Nephron progenitor cell (in vitro differentiated cells): ENCODE results near the gene STIM1.

ENCODE experiments used
- DNase-seq: peaks from one replicate; pipeline ENCODE4 v3.0.0; 2021
- H3K27ac Mint-ChIP-seq: 2 replicates; pipeline ENCODE4 v1.8.0; 2021; ENCODE audit warnings: mild to moderate bottlenecking, moderate library complexity, mixed read lengths
- H3K27me3 Mint-ChIP-seq: 2 replicates; pipeline ENCODE4 v1.8.0; 2021; ENCODE audit warnings: mild to moderate bottlenecking, low read depth, mixed read lengths; ENCODE audit not compliant: poor library complexity
- H3K36me3 Mint-ChIP-seq: 2 replicates; pipeline ENCODE4 v1.8.0; 2021; ENCODE audit warnings: low read depth, mixed read lengths
- H3K4me1 Mint-ChIP-seq: 2 replicates; pipeline ENCODE4 v1.8.0; 2021; ENCODE audit warnings: mixed read lengths
- H3K4me3 Mint-ChIP-seq: 2 replicates; pipeline ENCODE4 v1.8.0; 2021; ENCODE audit warnings: mild to moderate bottlenecking, moderate library complexity, mixed read lengths
- H3K9me3 Mint-ChIP-seq: 2 replicates; pipeline ENCODE4 v1.8.0; 2021; ENCODE audit warnings: mild to moderate bottlenecking, moderate library complexity, mixed read lengths
- CTCF ChIP-seq: fragments of 200-600 bp; sonication (generic); IDR thresholded peaks from 2 replicates; pipeline ENCODE4 v1.5.0; 2021; ENCODE audit warnings: antibody characterized with exemption

The STIM1 gene

GRCh38 chr11:3904228-3904627, 48.8 kb downstream of the STIM1 start:
- Mint-ChIP-seq H3K4me3 (no peak overlapping the region), H3K9me3 (peaks cover 7% of the 10 kb centered on the region), H3K4me1 (peaks cover 19% of the 10 kb centered on the region), H3K36me3 (no peaks in the 10 kb centered on the region), H3K27me3 (no peaks in the 10 kb centered on the region), H3K27ac (no peak overlapping the region)
- no peak for TF ChIP-seq CTCF
- no peak for DNase-seq

GRCh38 chr11:3905080-3905953, 49.9 kb downstream of the STIM1 start:
- Mint-ChIP-seq H3K27ac (peak overlapping the region; percentile 62), H3K36me3 (no peaks in the 10 kb centered on the region), H3K9me3 (peaks cover 4% of the 10 kb centered on the region), H3K27me3 (no peaks in the 10 kb centered on the region), H3K4me3 (no peak overlapping the region), H3K4me1 (peaks cover 19% of the 10 kb centered on the region)
- TF ChIP-seq CTCF, result no peak
- DNase-seq, result no peak

- no peak for TF ChIP-seq CTCF
- no peaks in the 10 kb centered on the region for H3K36me3 Mint-ChIP-seq
- H3K9me3 Mint-ChIP-seq, result no peaks in the 10 kb centered on the region
- DNase-seq, result no peak
- H3K27me3 Mint-ChIP-seq, result no peaks in the 10 kb centered on the region
- peak overlapping the region; percentile 62 for H3K27ac Mint-ChIP-seq
- H3K4me3 Mint-ChIP-seq, result no peak overlapping the region
- H3K4me1 Mint-ChIP-seq, result peaks cover 19% of the 10 kb centered on the region
Measured at GRCh38 chr11:3906166-3906565, 50.7 kb downstream of the STIM1 start.

DNA sequence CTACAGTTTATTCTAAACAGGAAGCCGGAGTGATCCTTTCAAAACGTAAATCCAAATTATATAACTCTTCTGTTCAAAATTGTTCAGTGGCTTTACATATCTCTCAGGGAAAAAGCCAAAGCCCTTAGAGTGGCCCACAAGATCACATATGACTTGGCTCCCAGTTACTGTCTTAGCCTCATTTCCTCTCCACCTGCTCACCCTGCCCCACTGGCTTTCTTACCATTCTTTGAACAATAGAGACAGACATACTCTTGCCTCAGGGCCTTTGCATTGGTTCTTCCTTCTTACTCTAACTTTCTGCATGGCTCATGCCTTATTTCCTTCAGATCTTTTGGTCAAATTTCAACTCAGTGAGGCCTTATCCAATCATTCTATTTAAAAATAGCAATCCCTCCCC, 52.1 kb downstream of the STIM1 start:
- Mint-ChIP-seq H3K27me3 (no peaks in the 10 kb centered on the region), H3K4me1 (peaks cover 19% of the 10 kb centered on the region), H3K36me3 (no peaks in the 10 kb centered on the region), H3K9me3 (no peaks in the 10 kb centered on the region), H3K27ac (peak overlapping the region; percentile 5), H3K4me3 (no peak overlapping the region)
- TF ChIP-seq CTCF, result no peak
- DNase-seq, result no peak

GRCh38 chr11:3909901-3910300, 54.4 kb downstream of the STIM1 start:
- H3K27me3 Mint-ChIP-seq, result no peaks in the 10 kb centered on the region
- H3K4me3 Mint-ChIP-seq, result no peak overlapping the region
- peaks cover 11% of the 10 kb centered on the region for H3K4me1 Mint-ChIP-seq
- no peak for TF ChIP-seq CTCF
- DNase-seq, result no peak
- no peaks in the 10 kb centered on the region for H3K36me3 Mint-ChIP-seq
- H3K27ac Mint-ChIP-seq, result no peak overlapping the region
- H3K9me3 Mint-ChIP-seq, result no peaks in the 10 kb centered on the region

- no peak for DNase-seq
- H3K27ac Mint-ChIP-seq, result no peak overlapping the region
- no peaks in the 10 kb centered on the region for H3K36me3 Mint-ChIP-seq
- H3K4me1 Mint-ChIP-seq, result no peaks in the 10 kb centered on the region
- no peaks in the 10 kb centered on the region for H3K9me3 Mint-ChIP-seq
- H3K27me3 Mint-ChIP-seq, result no peaks in the 10 kb centered on the region
- TF ChIP-seq CTCF, result no peak
- H3K4me3 Mint-ChIP-seq, result no peak overlapping the region
Measured at GRCh38 chr11:3911908-3912505, 56.5 kb downstream of the STIM1 start.
